Measurements from ENCODE around the gene KRT82.
"Not testable (repeated sequence)": the region's sequence is repeated elsewhere in the genome, so short reads cannot be mapped to it uniquely, and the experiment has no call there.

Gene KRT82

DNA sequence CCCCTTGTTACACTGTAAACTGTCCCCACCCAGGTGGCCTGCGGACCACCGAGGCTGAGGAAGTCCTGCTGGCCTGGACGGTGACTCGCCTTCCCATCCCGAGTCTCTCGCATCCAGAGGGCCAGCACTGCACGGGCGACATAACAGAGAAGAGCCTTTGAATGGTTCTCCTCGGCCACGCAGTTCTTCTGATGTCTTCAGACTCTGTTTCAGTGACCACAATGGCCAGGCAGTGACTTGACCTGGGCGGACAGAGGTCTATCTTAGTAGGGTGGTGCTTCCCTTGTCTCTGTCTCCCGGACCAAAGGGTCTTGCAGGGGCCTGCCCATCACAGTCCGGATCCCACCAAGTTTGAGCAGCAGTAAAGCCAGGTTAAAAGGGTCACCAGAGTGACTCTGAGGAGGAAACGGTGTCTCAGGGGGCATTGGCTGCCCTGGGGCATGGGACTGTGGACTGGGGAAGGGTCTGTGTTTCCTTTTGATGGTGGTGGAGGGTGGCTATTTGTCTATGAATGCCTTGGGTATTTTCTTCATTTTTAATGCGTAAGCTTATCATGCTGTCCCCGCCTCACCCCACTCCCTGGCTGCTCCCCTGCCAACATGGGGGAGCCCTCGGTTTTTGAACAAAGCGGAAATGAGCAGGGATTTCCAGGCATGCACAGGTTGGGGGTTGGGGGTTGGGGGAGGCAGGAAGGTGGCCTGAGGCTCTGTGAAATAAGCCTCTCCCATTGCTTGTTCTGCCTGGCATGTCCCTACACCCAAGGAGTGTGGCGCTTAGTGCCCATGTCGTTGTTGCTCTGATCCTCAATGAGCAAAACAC, 49.2 kb downstream of the KRT82 start:
- no peak for DNase-seq

DNA sequence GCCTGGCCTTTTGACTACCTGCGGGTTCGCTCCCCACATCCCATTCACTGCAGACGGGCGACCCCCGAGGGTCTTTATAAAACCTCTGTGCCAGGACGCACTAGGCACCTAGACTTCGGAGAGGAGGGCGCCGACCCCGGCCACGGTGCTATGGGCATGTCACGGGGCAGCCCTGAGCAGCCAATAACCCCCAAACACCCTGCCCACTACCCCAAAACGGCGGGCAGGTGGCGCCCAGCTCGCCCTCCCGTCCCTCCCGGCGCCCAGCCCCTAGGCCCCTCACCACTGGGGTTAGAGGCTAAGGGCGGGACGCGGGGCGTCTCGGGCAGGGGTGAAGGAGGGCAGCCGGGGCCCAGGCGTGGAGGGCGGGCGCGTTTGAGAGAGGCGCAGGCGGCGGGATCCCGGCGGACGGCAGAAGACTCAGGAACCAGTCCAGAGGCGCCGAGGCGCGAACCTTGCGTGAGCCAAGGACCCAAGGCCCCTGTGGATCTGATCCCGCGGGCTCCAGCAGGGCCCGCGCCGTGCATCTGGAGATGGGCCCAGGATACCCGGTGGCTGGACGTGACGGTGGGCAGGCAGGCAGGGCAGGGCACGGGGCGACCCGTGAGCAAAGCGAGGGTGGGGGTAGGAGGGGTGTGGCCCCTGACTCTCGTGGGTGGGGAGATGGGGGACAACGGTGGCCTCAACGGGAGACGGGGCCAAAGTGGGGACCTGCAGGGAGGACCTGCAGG, 49.9 kb downstream of the KRT82 start:
- DNase-seq: no peak

DNA sequence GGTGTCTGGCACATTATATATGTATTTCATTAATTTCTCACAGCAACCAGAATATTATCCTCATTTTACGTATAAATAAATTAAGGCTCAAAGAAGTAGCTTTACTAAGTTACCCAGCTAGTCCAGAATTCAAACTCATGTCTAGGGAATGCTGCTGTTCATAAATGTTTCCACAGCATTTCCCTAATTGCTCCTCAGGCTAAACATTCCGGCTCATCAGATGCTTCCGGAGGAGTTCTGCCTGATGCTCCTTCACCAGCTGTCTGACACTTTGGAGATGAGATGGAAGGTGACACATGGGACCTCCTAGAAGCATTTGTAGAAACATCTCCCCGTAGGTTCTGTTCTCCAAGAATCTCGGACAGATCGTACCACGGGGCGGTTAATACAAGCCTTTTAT, 51.0 kb downstream of the KRT82 start:
- DNase-seq: no peak

DNA sequence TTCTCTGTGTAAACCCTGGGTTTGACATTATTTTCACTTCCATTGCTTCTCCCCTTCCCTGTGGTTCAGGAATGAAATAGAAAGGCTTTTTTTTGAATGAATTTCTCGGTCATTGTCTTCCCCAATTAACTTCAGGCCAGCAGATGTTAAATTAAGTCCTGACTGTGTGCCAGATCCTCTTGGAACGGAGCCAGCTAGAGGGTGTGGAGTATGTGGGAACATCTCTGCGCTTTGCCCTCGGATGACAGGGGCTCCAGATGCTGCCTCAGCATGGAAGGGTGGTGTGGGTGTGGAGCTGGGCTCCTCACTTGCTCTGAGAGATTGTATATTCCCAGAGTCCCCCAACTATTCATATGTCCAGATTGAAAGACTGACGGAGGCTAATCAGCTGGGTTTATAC, 51.9 kb downstream of the KRT82 start:
- no peak for DNase-seq

DNA sequence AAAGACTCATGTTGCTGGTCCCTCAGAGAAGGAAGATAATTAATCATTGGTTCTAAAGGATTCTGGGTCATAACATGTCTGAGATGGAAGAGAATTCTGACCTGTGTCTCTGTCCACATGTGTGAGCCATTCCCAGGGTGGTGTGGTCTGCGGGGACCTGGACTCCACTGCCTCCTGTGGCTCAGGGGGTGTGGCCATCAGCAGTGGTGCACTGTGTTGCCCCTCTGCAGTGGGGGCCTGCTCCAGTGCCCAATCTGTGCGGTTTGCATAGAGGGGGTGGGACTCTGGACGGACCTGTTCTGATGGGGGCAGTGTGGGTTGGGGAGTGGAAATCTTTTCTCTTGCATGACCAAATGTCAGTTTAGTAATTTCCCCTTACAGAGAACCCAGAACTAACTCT, 52.4 kb downstream of the KRT82 start:
- DNase-seq: no peak

DNA sequence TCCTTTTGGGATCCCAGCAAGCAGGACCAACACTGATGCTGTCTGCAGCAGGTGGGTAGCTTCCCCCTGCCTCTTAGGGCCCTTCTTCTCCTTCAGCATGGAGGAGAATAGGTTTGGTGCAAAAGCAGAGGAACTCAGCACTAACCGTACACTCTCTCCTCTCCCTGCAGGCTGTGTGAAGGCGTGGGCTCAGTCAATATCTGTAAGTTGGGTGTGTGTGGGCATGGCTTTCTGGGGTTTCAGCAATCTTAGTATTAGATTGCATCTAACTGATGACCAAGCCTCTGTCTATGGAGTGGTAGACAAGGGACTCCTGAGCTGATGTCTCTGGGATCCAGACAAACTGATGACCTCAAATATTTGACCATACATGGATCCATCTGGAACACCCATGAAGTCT, 53.2 kb downstream of the KRT82 start:
- DNase-seq: no peak

GRCh38 chr12:52351196-52352059, 54.7 kb downstream of the KRT82 start:
- DNase-seq: no peak

- DNase-seq: no peak
Measured at GRCh38 chr12:52350786-52351185, 55.3 kb downstream of the KRT82 start.

- DNase-seq: no peak
Measured at GRCh38 chr12:52350021-52350620, 56.0 kb downstream of the KRT82 start.

DNA sequence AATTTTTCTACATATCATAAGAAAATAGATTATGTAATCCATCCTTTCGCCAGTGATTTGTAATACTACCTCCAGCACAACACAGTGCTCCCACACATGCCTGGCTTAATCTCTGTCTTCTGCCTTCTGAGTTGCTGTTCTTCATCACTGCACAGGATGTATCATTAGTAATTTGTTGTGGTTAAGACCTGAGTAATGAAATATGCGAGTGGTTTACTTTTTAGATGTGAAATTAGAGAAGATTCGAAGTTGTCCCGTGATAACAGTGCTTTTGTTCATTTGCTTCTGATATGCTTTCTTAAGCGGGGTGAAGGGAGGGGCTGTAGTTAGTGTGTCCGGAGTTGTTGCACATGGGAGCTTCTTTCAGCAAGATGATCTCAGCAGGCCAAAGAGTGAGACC, 56.9 kb downstream of the KRT82 start:
- DNase-seq: no peak

GRCh38 chr12:52347551-52348510, 58.3 kb downstream of the KRT82 start:
- DNase-seq: no peak

DNA sequence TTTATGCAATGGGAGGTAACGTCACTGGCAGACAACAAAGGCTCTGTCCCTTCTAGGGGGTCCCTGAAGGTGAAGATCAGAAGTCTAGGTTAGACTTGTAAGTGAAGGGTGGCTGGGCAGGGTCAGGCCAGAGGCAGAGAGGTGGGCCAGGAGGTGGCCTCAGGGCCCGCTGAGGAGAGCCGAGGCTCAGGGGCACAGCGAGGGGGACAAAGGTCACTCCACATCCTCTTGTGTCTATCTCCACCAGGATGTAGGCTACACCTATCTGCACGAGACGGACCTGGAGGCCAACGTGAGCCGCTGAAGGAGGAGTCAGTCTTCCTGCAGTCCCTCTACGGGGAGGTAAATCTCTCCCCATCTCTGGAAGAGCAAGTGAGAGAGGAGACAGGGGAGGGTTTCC, 59.1 kb downstream of the KRT82 start:
- no peak for DNase-seq

- peak; percentile 27 to 44 (median 33) for DNase-seq
Measured at GRCh38 chr12:52346593-52346992, 59.5 kb downstream of the KRT82 start.

GRCh38 chr12:52345041-52345440, 61.1 kb downstream of the KRT82 start:
- DNase-seq: not testable (repeated sequence)

- DNase-seq: no peak
Measured at GRCh38 chr12:52344111-52344510, 62.0 kb downstream of the KRT82 start.

Measured in suppressor macrophage treated with lipopolysaccharide for 1 hour (primary cell).